A549 treated with CpdA at 1 μM for 4 hours (cell line): ENCODE results near the gene TSC22D2. TPM values are rescaled to one million over a fixed set of nuclear protein-coding genes. Genes with fewer than 3 reads are reported as not detected.

Source experiments
- total RNA-seq: library from RNA; stranded (reverse); fragments of 200-300 nt; extraction: Qiagen RNA extraction; gene quantifications from 5 replicates; pipeline ENCODE4 v1.2.3, GENCODE V29; 2022; ENCODE audit warnings: low read depth

TSC22D2 gene
- 9.1 to 11.6 TPM (median 10.5 TPM) in 5 replicates for total RNA-seq

GRCh38 chr3:150408221-150409124 is at the start of gene TSC22D2:
Gene TSC22D2 (plus strand): TSS chr3:150408298. CDS start chr3:150409351, 1,053 bp downstream.

Other genes starting within 250 kb of the TSC22D2 start
- 53.5 to 116 TPM (median 98.7 TPM) in 5 replicates for gene SERP1, start 138.2 kb downstream of the TSC22D2 start, total RNA-seq
- gene EIF2A, start 138.5 kb downstream of the TSC22D2 start, total RNA-seq: 67.7 to 100 TPM (median 73.9 TPM) in 5 replicates
- gene SELENOT, start 195.0 kb downstream of the TSC22D2 start, total RNA-seq: 84.6 to 117 TPM (median 112 TPM) in 5 replicates